Measurements from ENCODE around the gene PLSCR5. TPM values are rescaled to one million over a fixed set of nuclear protein-coding genes. Genes with fewer than 3 reads are reported as not detected.
A peak's percentile ranks its signal among the peaks of the same experiment; 100 is the strongest.

The PLSCR5 gene
- total RNA-seq = not detected
- 0.21 TPM for polyA plus RNA-seq
- long read RNA-seq, donor 1 = 0 reads
- long read RNA-seq, donor 2 = 0 reads
- long read RNA-seq, donor 3 = 0 reads
- long read RNA-seq, donor 4 = 0 reads
- long read RNA-seq, donor 5 = 0 reads
- long read RNA-seq, donor 6 = 0 reads
- long read RNA-seq, donor 7 = 0 reads
- long read RNA-seq, donor 8 = 0 reads
- long read RNA-seq, donor 9 = 0 reads
- long read RNA-seq, donor 10 = 0 reads

GRCh38 chr3:146605106-146605505 is at the start of gene PLSCR5:
PLSCR5 (minus strand) TSS chr3:146605346; CDS start chr3:146605212, 134 bp downstream.
- Histone ChIP-seq H3K9me3 (ENCODE audit: control insufficient read depth in 2 of 2, insufficient read depth in 1 of 2, low read length in 1 of 2) (no peaks in the 10 kb centered on the region), H3K27ac (ENCODE audit: low read depth in 1 of 2, low read length in 1 of 2) (no peak within 1 kb of the TSS), H3K4me1 (ENCODE audit: control insufficient read depth in 2 of 2, insufficient read depth in 2 of 2, low read length in 2 of 2) (no peaks in the 10 kb centered on the region), H3K27me3 (ENCODE audit: control insufficient read depth in 2 of 2, insufficient read depth in 1 of 2, low read length in 1 of 2) (no peaks in the 10 kb centered on the region), H3K4me3 (ENCODE audit: low read length in 2 of 2) (no peak within 1 kb of the TSS), H3K36me3 (ENCODE audit: control insufficient read depth in 2 of 2, insufficient read depth in 2 of 2, low read length in 1 of 2) (no peaks in the 10 kb centered on the region)
- no peak for DNase-seq (ENCODE audit: low read depth in 6 of 9, low spot score in 9 of 9)
- 95% methylated on average over 3 of the region's 3 CpGs for WGBS

- Histone ChIP-seq H3K27me3 (ENCODE audit: control insufficient read depth in 2 of 2, insufficient read depth in 1 of 2, low read length in 1 of 2) (no peaks in the 10 kb centered on the region), H3K4me1 (ENCODE audit: control insufficient read depth in 2 of 2, insufficient read depth in 2 of 2, low read length in 2 of 2) (no peaks in the 10 kb centered on the region), H3K4me3 (ENCODE audit: low read length in 2 of 2) (no peak overlapping the region), H3K9me3 (ENCODE audit: control insufficient read depth in 2 of 2, insufficient read depth in 1 of 2, low read length in 1 of 2) (no peaks in the 10 kb centered on the region), H3K27ac (ENCODE audit: low read depth in 1 of 2, low read length in 1 of 2) (no peak overlapping the region), H3K36me3 (ENCODE audit: control insufficient read depth in 2 of 2, insufficient read depth in 2 of 2, low read length in 1 of 2) (no peaks in the 10 kb centered on the region)
- no peak for DNase-seq (ENCODE audit: low read depth in 6 of 9, low spot score in 9 of 9)
- WGBS = 71% methylated on average over 3 of the region's 3 CpGs
These were observed 48.8 kb upstream of the PLSCR5 start for GRCh38 chr3:146653978-146654377.

- Histone ChIP-seq H3K4me1 (ENCODE audit: control insufficient read depth in 2 of 2, insufficient read depth in 2 of 2, low read length in 2 of 2) (no peaks in the 10 kb centered on the region), H3K36me3 (ENCODE audit: control insufficient read depth in 2 of 2, insufficient read depth in 2 of 2, low read length in 1 of 2) (no peaks in the 10 kb centered on the region), H3K4me3 (ENCODE audit: low read length in 2 of 2) (no peak overlapping the region), H3K9me3 (ENCODE audit: control insufficient read depth in 2 of 2, insufficient read depth in 1 of 2, low read length in 1 of 2) (no peaks in the 10 kb centered on the region), H3K27me3 (ENCODE audit: control insufficient read depth in 2 of 2, insufficient read depth in 1 of 2, low read length in 1 of 2) (no peaks in the 10 kb centered on the region), H3K27ac (ENCODE audit: low read depth in 1 of 2, low read length in 1 of 2) (no peak overlapping the region)
- DNase-seq (ENCODE audit: low read depth in 6 of 9, low spot score in 9 of 9) = no peak
- 95% methylated on average over 2 of the region's 2 CpGs for WGBS
These were observed 45.7 kb upstream of the PLSCR5 start for GRCh38 chr3:146650691-146651442.

- Histone ChIP-seq H3K9me3 (ENCODE audit: control insufficient read depth in 2 of 2, insufficient read depth in 1 of 2, low read length in 1 of 2) (no peaks in the 10 kb centered on the region), H3K27me3 (ENCODE audit: control insufficient read depth in 2 of 2, insufficient read depth in 1 of 2, low read length in 1 of 2) (no peaks in the 10 kb centered on the region), H3K27ac (ENCODE audit: low read depth in 1 of 2, low read length in 1 of 2) (no peak overlapping the region), H3K36me3 (ENCODE audit: control insufficient read depth in 2 of 2, insufficient read depth in 2 of 2, low read length in 1 of 2) (no peaks in the 10 kb centered on the region), H3K4me3 (ENCODE audit: low read length in 2 of 2) (no peak overlapping the region), H3K4me1 (ENCODE audit: control insufficient read depth in 2 of 2, insufficient read depth in 2 of 2, low read length in 2 of 2) (no peaks in the 10 kb centered on the region)
- no peak for DNase-seq (ENCODE audit: low read depth in 6 of 9, low spot score in 9 of 9)
- WGBS = 89% methylated on average over 4 of the region's 4 CpGs
These were observed 41.1 kb upstream of the PLSCR5 start for GRCh38 chr3:146646261-146646660.

GRCh38 chr3:146640955-146641867 is 36.1 kb upstream of the PLSCR5 start:
- no peaks in the 10 kb centered on the region for H3K9me3 ChIP-seq (ENCODE audit: control insufficient read depth in 2 of 2, insufficient read depth in 1 of 2, low read length in 1 of 2)
- peak in 6 of 9 donors; percentile 2 to 53 (median 20) for DNase-seq (ENCODE audit: low read depth in 6 of 9, low spot score in 9 of 9)
- no peak overlapping the region for H3K4me3 ChIP-seq (ENCODE audit: low read length in 2 of 2)
- H3K27me3 ChIP-seq (ENCODE audit: control insufficient read depth in 2 of 2, insufficient read depth in 1 of 2, low read length in 1 of 2) = no peaks in the 10 kb centered on the region
- no peaks in the 10 kb centered on the region for H3K4me1 ChIP-seq (ENCODE audit: control insufficient read depth in 2 of 2, insufficient read depth in 2 of 2, low read length in 2 of 2)
- whole genome bisulfite sequencing = 33% methylated on average over 3 of the region's 3 CpGs
- no peaks in the 10 kb centered on the region for H3K36me3 ChIP-seq (ENCODE audit: control insufficient read depth in 2 of 2, insufficient read depth in 2 of 2, low read length in 1 of 2)
- H3K27ac ChIP-seq (ENCODE audit: low read depth in 1 of 2, low read length in 1 of 2) = no peak overlapping the region

- Histone ChIP-seq H3K27me3 (ENCODE audit: control insufficient read depth in 2 of 2, insufficient read depth in 1 of 2, low read length in 1 of 2) (no peaks in the 10 kb centered on the region), H3K4me3 (ENCODE audit: low read length in 2 of 2) (no peak overlapping the region), H3K9me3 (ENCODE audit: control insufficient read depth in 2 of 2, insufficient read depth in 1 of 2, low read length in 1 of 2) (no peaks in the 10 kb centered on the region), H3K27ac (ENCODE audit: low read depth in 1 of 2, low read length in 1 of 2) (no peak overlapping the region), H3K4me1 (ENCODE audit: control insufficient read depth in 2 of 2, insufficient read depth in 2 of 2, low read length in 2 of 2) (no peaks in the 10 kb centered on the region), H3K36me3 (ENCODE audit: control insufficient read depth in 2 of 2, insufficient read depth in 2 of 2, low read length in 1 of 2) (no peaks in the 10 kb centered on the region)
- DNase-seq (ENCODE audit: low read depth in 6 of 9, low spot score in 9 of 9) = no peak
- WGBS = 100% methylated on average over 1 of the region's 1 CpG
These were observed 35.2 kb upstream of the PLSCR5 start for GRCh38 chr3:146640361-146640760.

GRCh38 chr3:146638718-146639117 is 33.6 kb upstream of the PLSCR5 start:
- no peak for DNase-seq (ENCODE audit: low read depth in 6 of 9, low spot score in 9 of 9)
- Histone ChIP-seq H3K27me3 (ENCODE audit: control insufficient read depth in 2 of 2, insufficient read depth in 1 of 2, low read length in 1 of 2) (no peaks in the 10 kb centered on the region), H3K36me3 (ENCODE audit: control insufficient read depth in 2 of 2, insufficient read depth in 2 of 2, low read length in 1 of 2) (no peaks in the 10 kb centered on the region), H3K27ac (ENCODE audit: low read depth in 1 of 2, low read length in 1 of 2) (no peak overlapping the region), H3K4me1 (ENCODE audit: control insufficient read depth in 2 of 2, insufficient read depth in 2 of 2, low read length in 2 of 2) (no peaks in the 10 kb centered on the region), H3K9me3 (ENCODE audit: control insufficient read depth in 2 of 2, insufficient read depth in 1 of 2, low read length in 1 of 2) (no peaks in the 10 kb centered on the region), H3K4me3 (ENCODE audit: low read length in 2 of 2) (no peak overlapping the region)

- Histone ChIP-seq H3K27me3 (ENCODE audit: control insufficient read depth in 2 of 2, insufficient read depth in 1 of 2, low read length in 1 of 2) (no peaks in the 10 kb centered on the region), H3K4me1 (ENCODE audit: control insufficient read depth in 2 of 2, insufficient read depth in 2 of 2, low read length in 2 of 2) (no peaks in the 10 kb centered on the region), H3K36me3 (ENCODE audit: control insufficient read depth in 2 of 2, insufficient read depth in 2 of 2, low read length in 1 of 2) (no peaks in the 10 kb centered on the region), H3K9me3 (ENCODE audit: control insufficient read depth in 2 of 2, insufficient read depth in 1 of 2, low read length in 1 of 2) (no peaks in the 10 kb centered on the region), H3K4me3 (ENCODE audit: low read length in 2 of 2) (no peak overlapping the region), H3K27ac (ENCODE audit: low read depth in 1 of 2, low read length in 1 of 2) (no peak overlapping the region)
- WGBS = 91% methylated on average over 3 of the region's 3 CpGs
- DNase-seq (ENCODE audit: low read depth in 6 of 9, low spot score in 9 of 9) = no peak
These were observed 32.7 kb upstream of the PLSCR5 start for GRCh38 chr3:146637871-146638270.

- no peak for DNase-seq (ENCODE audit: low read depth in 6 of 9, low spot score in 9 of 9)
- Histone ChIP-seq H3K4me3 (ENCODE audit: low read length in 2 of 2) (no peak overlapping the region), H3K36me3 (ENCODE audit: control insufficient read depth in 2 of 2, insufficient read depth in 2 of 2, low read length in 1 of 2) (no peaks in the 10 kb centered on the region), H3K27ac (ENCODE audit: low read depth in 1 of 2, low read length in 1 of 2) (no peak overlapping the region), H3K4me1 (ENCODE audit: control insufficient read depth in 2 of 2, insufficient read depth in 2 of 2, low read length in 2 of 2) (no peaks in the 10 kb centered on the region), H3K9me3 (ENCODE audit: control insufficient read depth in 2 of 2, insufficient read depth in 1 of 2, low read length in 1 of 2) (no peaks in the 10 kb centered on the region), H3K27me3 (ENCODE audit: control insufficient read depth in 2 of 2, insufficient read depth in 1 of 2, low read length in 1 of 2) (no peaks in the 10 kb centered on the region)
- 95% methylated on average over 2 of the region's 2 CpGs for WGBS
These were observed 31.7 kb upstream of the PLSCR5 start for GRCh38 chr3:146636881-146637280.

All from thymus (tissue), 14 donors.